RKO (cell line): ENCODE data around the gene C1QTNF1.

Source experiments
- DNase-seq: peaks from one replicate; pipeline ENCODE4 v3.0.0-alpha.2; 2016; ENCODE audit warnings: low spot score

C1QTNF1 gene

GRCh38 chr17:79092567-79092966 is 68.6 kb downstream of the C1QTNF1 start:
- DNase-seq = no peak

GRCh38 chr17:79093270-79093669 is 69.3 kb downstream of the C1QTNF1 start:
- no peak for DNase-seq

- no peak for DNase-seq
Measured at GRCh38 chr17:79094261-79094660, 70.3 kb downstream of the C1QTNF1 start.

GRCh38 chr17:79095345-79096055 is 71.5 kb downstream of the C1QTNF1 start:
- DNase-seq = no peak

- no peak for DNase-seq
Measured at GRCh38 chr17:79096477-79096876, 72.5 kb downstream of the C1QTNF1 start.

GRCh38 chr17:79097226-79098055 is 73.5 kb downstream of the C1QTNF1 start:
- no peak for DNase-seq

- no peak for DNase-seq
Measured at GRCh38 chr17:79098282-79098867, 74.4 kb downstream of the C1QTNF1 start.
